Measurements from ENCODE around the gene MBD3L2B.

MBD3L2B gene

DNA sequence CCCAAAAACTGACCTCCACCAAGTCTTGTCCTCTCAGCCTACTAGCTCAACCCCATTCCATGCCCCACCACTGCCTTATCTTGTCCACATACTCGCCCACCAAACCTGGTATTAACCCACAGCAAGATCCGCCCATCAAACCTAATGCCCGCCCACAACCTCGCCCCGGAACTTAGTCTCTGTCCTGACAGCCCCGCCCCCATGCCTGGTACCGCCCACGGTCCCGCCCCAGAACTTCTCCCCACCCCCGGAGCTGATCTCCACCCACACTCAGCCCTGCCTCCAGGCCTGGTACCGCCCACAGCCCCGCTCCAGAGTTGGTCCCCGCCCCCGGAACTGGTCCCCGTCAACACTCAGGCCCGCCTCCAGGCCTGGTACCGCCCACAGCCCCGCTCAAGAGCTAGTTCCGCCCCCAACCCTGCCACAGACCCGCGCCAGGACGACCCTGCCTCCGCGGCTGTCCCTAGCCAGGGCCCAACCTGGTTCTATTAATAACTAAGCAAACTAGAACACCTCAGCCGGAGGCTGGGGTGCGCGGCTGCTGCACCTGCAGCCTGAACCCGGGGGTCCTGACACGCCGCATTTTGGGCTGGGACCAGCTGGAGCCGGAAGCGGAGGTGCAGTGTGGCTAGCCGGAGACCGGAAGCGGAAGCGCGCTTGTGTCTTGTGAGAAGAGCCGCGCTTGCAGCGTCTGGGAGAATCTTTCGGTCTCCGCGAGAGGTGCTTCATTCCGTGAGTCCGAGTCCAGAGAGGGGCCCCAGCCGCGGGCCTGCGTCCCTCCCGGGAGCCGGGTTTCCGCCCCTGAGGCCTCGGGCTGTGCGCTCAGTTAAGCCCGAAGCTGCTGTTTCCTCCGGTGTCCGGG is 48.0 kb upstream of the MBD3L2B start, which contains the start of gene ZNF557 (continued):
- TF ChIP-seq, protein P1, sequence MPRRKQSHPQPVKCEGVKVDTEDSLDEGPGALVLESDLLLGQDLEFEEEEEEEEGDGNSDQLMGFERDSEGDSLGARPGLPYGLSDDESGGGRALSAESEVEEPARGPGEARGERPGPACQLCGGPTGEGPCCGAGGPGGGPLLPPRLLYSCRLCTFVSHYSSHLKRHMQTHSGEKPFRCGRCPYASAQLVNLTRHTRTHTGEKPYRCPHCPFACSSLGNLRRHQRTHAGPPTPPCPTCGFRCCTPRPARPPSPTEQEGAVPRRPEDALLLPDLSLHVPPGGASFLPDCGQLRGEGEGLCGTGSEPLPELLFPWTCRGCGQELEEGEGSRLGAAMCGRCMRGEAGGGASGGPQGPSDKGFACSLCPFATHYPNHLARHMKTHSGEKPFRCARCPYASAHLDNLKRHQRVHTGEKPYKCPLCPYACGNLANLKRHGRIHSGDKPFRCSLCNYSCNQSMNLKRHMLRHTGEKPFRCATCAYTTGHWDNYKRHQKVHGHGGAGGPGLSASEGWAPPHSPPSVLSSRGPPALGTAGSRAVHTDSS (tag by site-specific recombination; IDR thresholded peaks at IDR 0.05), result no peak
- TF ChIP-seq, protein P2, sequence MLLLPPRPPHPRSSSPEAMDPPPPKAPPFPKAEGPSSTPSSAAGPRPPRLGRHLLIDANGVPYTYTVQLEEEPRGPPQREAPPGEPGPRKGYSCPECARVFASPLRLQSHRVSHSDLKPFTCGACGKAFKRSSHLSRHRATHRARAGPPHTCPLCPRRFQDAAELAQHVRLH (tag by site-specific recombination; IDR thresholded peaks at IDR 0.05), result peak; percentile 93
- TF ChIP-seq ZNF610 (tag by site-specific recombination; IDR thresholded peaks at IDR 0.05; ENCODE audit: borderline replicate concordance), result 0 out of 2 replicates have a peak, but pooled peaks have one; percentile 26
- TF ChIP-seq, protein P3, sequence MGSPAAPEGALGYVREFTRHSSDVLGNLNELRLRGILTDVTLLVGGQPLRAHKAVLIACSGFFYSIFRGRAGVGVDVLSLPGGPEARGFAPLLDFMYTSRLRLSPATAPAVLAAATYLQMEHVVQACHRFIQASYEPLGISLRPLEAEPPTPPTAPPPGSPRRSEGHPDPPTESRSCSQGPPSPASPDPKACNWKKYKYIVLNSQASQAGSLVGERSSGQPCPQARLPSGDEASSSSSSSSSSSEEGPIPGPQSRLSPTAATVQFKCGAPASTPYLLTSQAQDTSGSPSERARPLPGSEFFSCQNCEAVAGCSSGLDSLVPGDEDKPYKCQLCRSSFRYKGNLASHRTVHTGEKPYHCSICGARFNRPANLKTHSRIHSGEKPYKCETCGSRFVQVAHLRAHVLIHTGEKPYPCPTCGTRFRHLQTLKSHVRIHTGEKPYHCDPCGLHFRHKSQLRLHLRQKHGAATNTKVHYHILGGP (tag by site-specific recombination; IDR thresholded peaks at IDR 0.05), result no peak
- TF ChIP-seq FEZF1 (tag by site-specific recombination; IDR thresholded peaks at IDR 0.05), result no peak
- no peak for TF ChIP-seq ZNF239 (tag by site-specific recombination; IDR thresholded peaks at IDR 0.05)
- TF ChIP-seq PATZ1 (tag by site-specific recombination; IDR thresholded peaks at IDR 0.05), result peak; percentile 88
- TF ChIP-seq, protein P4, sequence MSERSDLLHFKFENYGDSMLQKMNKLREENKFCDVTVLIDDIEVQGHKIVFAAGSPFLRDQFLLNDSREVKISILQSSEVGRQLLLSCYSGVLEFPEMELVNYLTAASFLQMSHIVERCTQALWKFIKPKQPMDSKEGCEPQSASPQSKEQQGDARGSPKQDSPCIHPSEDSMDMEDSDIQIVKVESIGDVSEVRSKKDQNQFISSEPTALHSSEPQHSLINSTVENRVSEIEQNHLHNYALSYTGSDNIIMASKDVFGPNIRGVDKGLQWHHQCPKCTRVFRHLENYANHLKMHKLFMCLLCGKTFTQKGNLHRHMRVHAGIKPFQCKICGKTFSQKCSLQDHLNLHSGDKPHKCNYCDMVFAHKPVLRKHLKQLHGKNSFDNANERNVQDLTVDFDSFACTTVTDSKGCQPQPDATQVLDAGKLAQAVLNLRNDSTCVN (tag by site-specific recombination; optimal IDR thresholded peaks at IDR 0.05), result peak; percentile 49
- TF ChIP-seq ZNF2 (tag by site-specific recombination; IDR thresholded peaks at IDR 0.05), result peak; percentile 39; the same call in 1 of the 2 replicates
- TF ChIP-seq SCRT1 (tag by site-specific recombination; IDR thresholded peaks at IDR 0.05; ENCODE audit: borderline replicate concordance), result no peak
- TF ChIP-seq ZNF394 (tag by site-specific recombination; IDR thresholded peaks at IDR 0.05; ENCODE audit: borderline replicate concordance), result peak; percentile 23; the same call in 1 of the 2 replicates
- TF ChIP-seq ZBTB21 (tag by site-specific recombination; IDR thresholded peaks at IDR 0.05), result 0 out of 2 replicates have a peak, but pooled peaks have one; percentile 13
- peak; percentile 95 for TF ChIP-seq SP2 (tag by site-specific recombination; IDR thresholded peaks at IDR 0.05)
- TF ChIP-seq, protein P5, sequence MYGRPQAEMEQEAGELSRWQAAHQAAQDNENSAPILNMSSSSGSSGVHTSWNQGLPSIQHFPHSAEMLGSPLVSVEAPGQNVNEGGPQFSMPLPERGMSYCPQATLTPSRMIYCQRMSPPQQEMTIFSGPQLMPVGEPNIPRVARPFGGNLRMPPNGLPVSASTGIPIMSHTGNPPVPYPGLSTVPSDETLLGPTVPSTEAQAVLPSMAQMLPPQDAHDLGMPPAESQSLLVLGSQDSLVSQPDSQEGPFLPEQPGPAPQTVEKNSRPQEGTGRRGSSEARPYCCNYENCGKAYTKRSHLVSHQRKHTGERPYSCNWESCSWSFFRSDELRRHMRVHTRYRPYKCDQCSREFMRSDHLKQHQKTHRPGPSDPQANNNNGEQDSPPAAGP (tag by site-specific recombination; IDR thresholded peaks at IDR 0.05), result no peak
- TF ChIP-seq ZNF660 (tag by site-specific recombination; IDR thresholded peaks at IDR 0.05), result peak; percentile 74; the same call in 1 of the 2 replicates
- no peak for TF ChIP-seq ZNF324 (tag by site-specific recombination; IDR thresholded peaks at IDR 0.05)
- TF ChIP-seq ZNF335 (tag by site-specific recombination; conservative IDR thresholded peaks at IDR 0.05), result peak; percentile 93
- no peak for TF ChIP-seq ZNF391 (tag by site-specific recombination; IDR thresholded peaks at IDR 0.05; ENCODE audit: borderline replicate concordance, low read depth)
- TF ChIP-seq RBAK (tag by site-specific recombination; IDR thresholded peaks at IDR 0.05), result no peak

All from HEK293 (cell line).